ENCODE results near the gene PITX2.

DNA sequence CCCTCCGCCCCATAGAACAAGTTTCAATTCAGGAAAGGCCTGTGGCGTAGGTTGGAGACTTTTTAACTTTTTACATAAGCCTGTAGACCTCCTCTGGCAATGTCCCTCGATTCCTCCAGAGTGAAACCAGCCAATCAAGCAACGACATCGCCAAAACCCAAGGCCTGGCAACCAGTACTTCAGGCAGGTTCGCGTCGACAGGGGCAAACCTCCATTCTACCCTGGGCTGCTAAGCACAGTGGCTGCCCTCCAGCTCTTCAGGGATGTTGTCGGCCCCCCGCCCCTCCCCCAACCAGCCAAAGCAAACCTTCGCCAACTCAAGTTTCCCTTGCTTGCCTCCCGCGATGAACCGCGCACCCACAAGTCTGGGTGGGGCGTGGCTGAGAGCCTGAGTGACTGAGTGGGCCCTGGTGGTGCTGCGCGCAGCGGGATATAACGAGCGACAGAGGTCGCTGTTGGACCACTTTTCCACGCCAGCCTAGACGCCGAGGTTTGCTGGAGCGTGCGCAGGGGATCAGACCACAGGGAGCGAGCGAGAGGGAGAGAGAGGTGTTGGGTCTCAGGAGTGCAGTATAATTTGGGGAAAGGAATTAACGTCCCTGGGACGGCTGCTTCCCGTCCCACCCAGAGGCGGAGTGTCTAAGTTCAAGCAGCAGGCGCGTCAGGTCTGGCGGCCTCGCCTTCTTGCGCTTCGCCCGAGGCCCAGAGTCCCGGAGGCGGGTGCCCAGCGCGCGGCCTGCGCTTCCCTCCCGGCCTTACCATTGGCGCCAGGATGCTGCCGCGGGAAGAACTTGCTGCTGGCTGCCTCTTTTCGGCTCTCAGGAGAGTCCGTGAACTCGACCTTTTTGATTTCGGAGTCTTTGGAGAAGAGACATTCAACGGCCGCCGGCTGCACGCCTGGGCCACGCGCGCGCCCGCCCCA is 9.0 kb upstream of the PITX2 start:
- TF ChIP-seq, protein P1, sequence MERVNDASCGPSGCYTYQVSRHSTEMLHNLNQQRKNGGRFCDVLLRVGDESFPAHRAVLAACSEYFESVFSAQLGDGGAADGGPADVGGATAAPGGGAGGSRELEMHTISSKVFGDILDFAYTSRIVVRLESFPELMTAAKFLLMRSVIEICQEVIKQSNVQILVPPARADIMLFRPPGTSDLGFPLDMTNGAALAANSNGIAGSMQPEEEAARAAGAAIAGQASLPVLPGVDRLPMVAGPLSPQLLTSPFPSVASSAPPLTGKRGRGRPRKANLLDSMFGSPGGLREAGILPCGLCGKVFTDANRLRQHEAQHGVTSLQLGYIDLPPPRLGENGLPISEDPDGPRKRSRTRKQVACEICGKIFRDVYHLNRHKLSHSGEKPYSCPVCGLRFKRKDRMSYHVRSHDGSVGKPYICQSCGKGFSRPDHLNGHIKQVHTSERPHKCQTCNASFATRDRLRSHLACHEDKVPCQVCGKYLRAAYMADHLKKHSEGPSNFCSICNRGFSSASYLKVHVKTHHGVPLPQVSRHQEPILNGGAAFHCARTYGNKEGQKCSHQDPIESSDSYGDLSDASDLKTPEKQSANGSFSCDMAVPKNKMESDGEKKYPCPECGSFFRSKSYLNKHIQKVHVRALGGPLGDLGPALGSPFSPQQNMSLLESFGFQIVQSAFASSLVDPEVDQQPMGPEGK (CRISPR knock-in tag; IDR thresholded peaks at IDR 0.05; ENCODE audit: borderline replicate concordance): no peak
- no peak for TF ChIP-seq TCF4 (CRISPR knock-in tag; IDR thresholded peaks at IDR 0.05; ENCODE audit: borderline replicate concordance)
- TF ChIP-seq ZNF70 (CRISPR knock-in tag; IDR thresholded peaks at IDR 0.05): no peak
- TF ChIP-seq ZFP3 (CRISPR knock-in tag; IDR thresholded peaks at IDR 0.05): no peak
- no peak for TF ChIP-seq ESRRG (CRISPR knock-in tag; IDR thresholded peaks at IDR 0.05)
- no peak for TF ChIP-seq ISL1 (CRISPR knock-in tag; IDR thresholded peaks at IDR 0.05)
- no peak for TF ChIP-seq BACH2 (CRISPR knock-in tag; IDR thresholded peaks at IDR 0.05; ENCODE audit: borderline replicate concordance)
- no peak for TF ChIP-seq RARB (CRISPR knock-in tag; IDR thresholded peaks at IDR 0.05)
- TF ChIP-seq ZFP30 (CRISPR knock-in tag; IDR thresholded peaks at IDR 0.05): no peak
- no peak for TF ChIP-seq GLIS3 (CRISPR knock-in tag; IDR thresholded peaks at IDR 0.05)
- no peak for TF ChIP-seq SNAI2 (CRISPR knock-in tag; IDR thresholded peaks at IDR 0.05)
- TF ChIP-seq ARNTL (CRISPR knock-in tag; IDR thresholded peaks at IDR 0.05; ENCODE audit: borderline replicate concordance, low read depth): no peak

Measured in SK-N-SH treated with all-trans-retinoic acid at 6 μM for 48 hours (cell line).